Measurements from ENCODE around the gene CFAP107.

The CFAP107 gene

GRCh38 chr1:12745126-12745991 is 641 bp upstream of the CFAP107 start:
- no peak for DNase-seq (ENCODE audit: low read depth)

DNA sequence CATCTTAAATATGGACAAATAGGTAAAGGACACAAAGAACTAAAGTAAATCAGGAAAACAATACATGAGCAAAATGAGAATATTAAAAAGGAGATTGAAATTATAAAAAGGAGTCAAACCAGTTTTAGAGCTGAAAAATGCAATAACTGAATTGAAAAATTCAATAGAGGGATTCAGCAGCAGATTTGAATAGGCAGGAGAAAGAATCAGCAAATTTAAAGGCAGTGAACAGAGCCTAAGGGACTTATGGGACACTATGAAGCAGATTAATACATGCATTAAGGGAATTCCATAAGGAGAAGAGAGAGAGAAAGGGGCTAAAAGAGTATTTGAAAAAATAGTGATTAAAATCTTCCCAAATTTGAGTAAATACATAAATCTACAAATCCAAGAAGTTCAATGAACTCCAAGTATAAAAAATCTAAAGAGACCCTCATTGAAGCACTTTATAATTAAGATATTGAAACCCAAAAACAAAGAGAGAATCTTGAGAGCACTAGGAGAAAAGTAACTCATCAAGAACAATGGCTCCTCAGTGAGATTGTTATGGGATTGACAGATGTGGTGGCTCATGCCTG is 2.9 kb downstream of the CFAP107 start:
- no peak for DNase-seq (ENCODE audit: low read depth)

- no peak for DNase-seq (ENCODE audit: low read depth)
Observed at GRCh38 chr1:12754738-12755137, 8.7 kb downstream of the CFAP107 start.

- DNase-seq (ENCODE audit: low read depth), result no peak
Observed at GRCh38 chr1:12756273-12756672, 10.3 kb downstream of the CFAP107 start.

DNA sequence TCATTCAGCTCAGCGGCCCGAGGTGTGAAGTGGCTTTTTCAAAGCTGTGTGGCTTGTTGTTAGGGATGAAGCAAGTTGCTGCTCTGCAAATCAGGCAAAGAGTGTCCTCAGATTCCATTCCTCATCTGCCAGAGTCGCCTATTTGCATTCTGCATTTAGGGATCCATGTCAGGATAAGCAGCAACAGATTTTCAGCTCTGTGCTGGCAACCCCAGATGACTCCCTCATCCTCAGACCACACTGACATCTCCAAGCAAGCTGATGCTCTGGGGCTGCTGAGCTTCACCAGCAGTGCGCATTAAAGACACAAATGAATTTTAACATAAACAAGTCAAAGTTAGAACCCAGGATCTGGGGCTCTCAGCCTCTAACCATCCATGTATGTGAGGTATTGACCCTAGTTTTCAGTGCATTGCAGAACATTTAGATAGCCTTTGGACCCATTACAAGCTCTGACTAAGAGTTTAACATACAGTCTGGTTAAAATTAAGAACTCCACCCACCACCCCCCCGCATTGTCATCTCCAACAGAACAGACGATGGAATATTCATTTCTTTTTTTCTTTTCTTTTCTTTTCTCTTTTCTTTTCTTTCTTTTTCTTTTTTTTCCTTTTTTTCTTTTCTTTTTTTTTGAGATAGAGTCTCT is 10.9 kb downstream of the CFAP107 start:
- DNase-seq (ENCODE audit: low read depth), result no peak

GRCh38 chr1:12757836-12758235 is 11.8 kb downstream of the CFAP107 start:
- DNase-seq (ENCODE audit: low read depth), result no peak

GRCh38 chr1:12760256-12760795 is 14.3 kb downstream of the CFAP107 start:
- no peak for DNase-seq (ENCODE audit: low read depth)

DNA sequence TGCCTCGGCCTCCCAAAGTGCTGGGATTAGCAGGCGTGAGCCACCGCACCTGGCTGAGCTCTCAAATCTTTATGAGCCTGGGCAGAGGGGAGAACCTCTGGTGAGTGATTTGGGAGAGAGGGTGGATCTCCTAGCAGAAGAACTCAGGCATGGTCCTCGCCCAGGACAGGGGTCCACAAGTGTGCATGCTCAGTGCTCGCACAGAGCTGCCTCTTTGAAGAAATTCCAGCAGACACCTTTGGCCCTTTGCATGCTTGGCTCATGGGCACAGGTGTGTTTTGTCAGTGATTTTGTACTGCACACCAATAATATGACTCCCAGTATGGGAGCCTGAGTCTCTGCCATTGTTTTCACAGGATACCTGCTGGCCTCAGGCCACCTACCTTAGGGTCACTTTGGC is 15.8 kb downstream of the CFAP107 start:
- DNase-seq (ENCODE audit: low read depth), result no peak

DNA sequence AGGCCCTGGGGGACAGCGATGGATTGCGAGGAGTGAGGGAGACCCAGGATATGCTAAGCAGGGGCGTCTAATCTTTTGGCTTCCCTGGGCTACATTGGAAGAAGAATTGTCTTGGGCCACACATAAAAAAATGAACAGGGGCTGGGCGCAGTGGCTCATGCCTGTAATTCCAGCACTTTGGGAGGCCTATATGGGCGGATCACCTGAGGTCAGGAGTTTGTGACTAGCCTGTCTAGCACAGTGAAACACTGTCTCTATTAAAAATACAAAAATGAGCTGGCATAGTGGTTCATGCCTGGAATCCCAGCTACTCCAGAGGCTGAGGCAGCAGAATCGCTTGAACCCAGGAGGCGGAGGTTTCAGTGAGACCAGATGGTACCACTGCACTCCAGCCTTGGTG is 16.8 kb downstream of the CFAP107 start:
- no peak for DNase-seq (ENCODE audit: low read depth)

DNA sequence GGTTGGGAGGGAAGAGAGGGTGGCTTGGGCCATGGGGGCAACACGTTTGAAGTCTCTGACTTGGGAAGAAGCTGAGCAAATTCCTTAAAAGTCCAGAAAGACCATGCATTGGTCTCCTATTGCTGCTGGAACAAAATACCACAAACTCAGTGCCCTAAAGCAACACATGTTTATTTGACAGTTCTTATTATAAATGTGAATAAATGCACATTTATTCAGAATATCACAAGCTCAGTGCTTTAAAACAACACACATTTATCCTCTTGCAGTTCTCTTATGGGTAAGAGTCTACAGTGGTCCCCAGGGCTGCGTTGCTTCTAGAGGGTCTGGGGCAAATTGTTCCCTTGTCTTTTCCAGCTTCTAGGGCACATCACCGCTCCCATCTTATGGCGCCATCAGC is 17.5 kb downstream of the CFAP107 start:
- DNase-seq (ENCODE audit: low read depth), result no peak

GRCh38 chr1:12764016-12764415 is 18.0 kb downstream of the CFAP107 start:
- DNase-seq (ENCODE audit: low read depth), result no peak

- DNase-seq (ENCODE audit: low read depth), result no peak
Observed at GRCh38 chr1:12769031-12769430, 23.0 kb downstream of the CFAP107 start.

DNA sequence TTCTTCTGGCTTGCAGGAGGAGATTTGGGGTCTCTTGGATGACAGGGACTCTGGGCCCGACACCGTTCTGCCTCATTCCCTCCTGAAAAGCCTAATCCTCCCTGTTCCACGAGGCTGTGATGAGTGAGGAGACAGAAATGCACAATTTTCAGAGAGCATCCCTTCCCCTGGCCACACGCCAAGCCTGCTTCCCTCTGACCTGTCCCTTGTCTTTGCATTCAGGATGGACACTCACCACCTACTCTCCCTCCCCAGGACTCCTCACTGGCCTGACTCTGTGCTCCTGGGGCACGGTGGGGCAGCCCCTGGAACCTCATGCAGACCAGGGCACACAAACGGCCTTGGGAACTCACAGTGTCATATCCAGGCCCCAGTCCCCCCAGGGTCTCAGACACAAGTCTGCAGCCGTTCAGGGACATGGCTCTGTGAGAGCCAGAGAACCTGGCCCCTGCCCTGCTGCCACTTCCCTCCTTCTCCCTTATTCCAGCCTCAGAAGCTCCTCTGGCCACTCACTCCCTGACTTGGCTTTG is 24.0 kb downstream of the CFAP107 start:
- no peak for DNase-seq (ENCODE audit: low read depth)

DNA sequence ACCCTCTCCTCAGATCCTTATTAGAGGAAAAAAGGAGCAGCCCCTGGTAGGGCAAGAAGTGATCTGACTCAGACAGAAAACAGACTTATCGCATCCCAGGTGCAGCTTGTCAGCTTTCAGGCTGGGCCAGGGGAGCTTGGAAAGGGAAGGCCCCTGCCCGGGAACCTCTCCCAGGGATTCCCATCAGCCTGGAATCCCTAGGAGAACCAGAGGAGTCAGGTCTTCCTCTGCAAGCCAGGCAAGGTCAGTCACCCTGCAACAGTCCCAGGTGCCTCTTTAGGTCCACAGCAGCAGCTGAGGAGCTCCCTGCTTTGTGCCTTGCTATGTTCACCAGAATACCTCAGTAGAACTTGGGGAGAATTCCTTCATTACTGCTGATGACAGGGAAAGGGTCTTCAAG is 24.6 kb downstream of the CFAP107 start:
- DNase-seq (ENCODE audit: low read depth), result no peak

- DNase-seq (ENCODE audit: low read depth), result no peak
Observed at GRCh38 chr1:12771186-12771585, 25.2 kb downstream of the CFAP107 start.

- DNase-seq (ENCODE audit: low read depth), result no peak
Observed at GRCh38 chr1:12772520-12772919, 26.5 kb downstream of the CFAP107 start.

DNA sequence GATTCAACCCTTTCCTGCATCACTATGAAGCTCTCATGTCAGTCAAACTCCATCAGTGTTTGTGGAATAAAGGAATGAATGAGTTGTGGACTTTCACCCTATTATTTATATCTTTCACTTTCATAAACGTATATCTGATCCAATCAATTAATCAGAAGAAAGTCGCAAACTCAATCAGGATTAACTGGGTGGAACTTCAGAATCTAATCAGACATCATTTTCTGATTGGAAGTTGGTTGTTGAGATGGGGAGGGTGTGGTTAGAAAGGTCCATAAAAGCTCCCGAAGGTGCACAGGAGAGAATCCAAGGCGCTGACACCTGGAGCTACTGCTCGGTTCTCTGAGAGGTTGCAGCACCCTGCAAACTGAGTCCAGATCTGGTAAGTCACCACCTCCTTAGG is 27.4 kb downstream of the CFAP107 start, which contains the start of gene PRAMEF12:
PRAMEF12 (plus strand) TSS at position 301 of the 400 bp plus-strand sequence. CDS start 1,130 bp downstream, outside the sequence.
- DNase-seq (ENCODE audit: low read depth), result no peak

- no peak for DNase-seq (ENCODE audit: low read depth)
Observed at GRCh38 chr1:12774801-12775345, 28.9 kb downstream of the CFAP107 start.

- DNase-seq (ENCODE audit: low read depth), result no peak
Observed at GRCh38 chr1:12775443-12775842, 29.4 kb downstream of the CFAP107 start.

- no peak for DNase-seq (ENCODE audit: low read depth)
Observed at GRCh38 chr1:12776801-12777557, 31.0 kb downstream of the CFAP107 start.

- no peak for DNase-seq (ENCODE audit: low read depth)
Observed at GRCh38 chr1:12778061-12778460, 32.1 kb downstream of the CFAP107 start.
